HL-60 (cell line): ENCODE measurements around the gene CCSER2.
"Not testable (repeated sequence)": the region's sequence is repeated elsewhere in the genome, so short reads cannot be mapped to it uniquely, and the experiment has no call there.

Experiments
- CTCF ChIP-seq: IDR thresholded peaks from one replicate; pipeline ENCODE4 v1.5.1; 2011; ENCODE audit warnings: low read length, control low read depth, inconsistent platforms; ENCODE audit not compliant: insufficient read depth
- REST ChIP-seq: IDR thresholded peaks from 2 replicates; pipeline ENCODE4 v1.6.1; 2012; ENCODE audit warnings: low read depth; ENCODE audit not compliant: insufficient replicate concordance

GRCh38 chr10:84326995-84327394 lies 1.4 kb upstream of the CCSER2 start:
- TF ChIP-seq CTCF, REST: not testable (repeated sequence)
